HEK293T (cell line): ENCODE data around the gene OPCML.

Experiments
- ARNT ChIP-seq: fragments of 450-650 bp; IDR thresholded peaks from 2 replicates; pipeline ENCODE4 v1.6.1; 2017; ENCODE audit warnings: mild to moderate bottlenecking
- BHLHE40 ChIP-seq: fragments of 450-650 bp; IDR thresholded peaks from 2 replicates; pipeline ENCODE4 v1.6.1; 2016; ENCODE audit warnings: mild to moderate bottlenecking, moderate library complexity, borderline replicate concordance
- ELF4 ChIP-seq: fragments of 450-650 bp; IDR thresholded peaks from 2 replicates; pipeline ENCODE4 v1.6.1; 2017; ENCODE audit warnings: antibody characterized with exemption
- FOXA1 ChIP-seq: fragments of 450-650 bp; IDR thresholded peaks from 2 replicates; pipeline ENCODE4 v1.6.1; 2016; ENCODE audit warnings: mild to moderate bottlenecking
- FOXM1 ChIP-seq: fragments of 450-650 bp; IDR thresholded peaks from 2 replicates; pipeline ENCODE4 v1.6.1; 2017; ENCODE audit warnings: mild to moderate bottlenecking, borderline replicate concordance
- HDGF ChIP-seq: fragments of 450-650 bp; IDR thresholded peaks from 2 replicates; pipeline ENCODE4 v1.6.1; 2017; ENCODE audit warnings: antibody characterized with exemption, borderline replicate concordance
- SP1 ChIP-seq: fragments of 450-650 bp; IDR thresholded peaks from 2 replicates; pipeline ENCODE4 v1.6.1; 2017
- TARDBP ChIP-seq: fragments of 450-650 bp; IDR thresholded peaks from 2 replicates; pipeline ENCODE4 v1.6.1; 2016
- ZNF384 ChIP-seq: fragments of 450-650 bp; IDR thresholded peaks from 2 replicates; pipeline ENCODE4 v1.6.1; 2016

DNA sequence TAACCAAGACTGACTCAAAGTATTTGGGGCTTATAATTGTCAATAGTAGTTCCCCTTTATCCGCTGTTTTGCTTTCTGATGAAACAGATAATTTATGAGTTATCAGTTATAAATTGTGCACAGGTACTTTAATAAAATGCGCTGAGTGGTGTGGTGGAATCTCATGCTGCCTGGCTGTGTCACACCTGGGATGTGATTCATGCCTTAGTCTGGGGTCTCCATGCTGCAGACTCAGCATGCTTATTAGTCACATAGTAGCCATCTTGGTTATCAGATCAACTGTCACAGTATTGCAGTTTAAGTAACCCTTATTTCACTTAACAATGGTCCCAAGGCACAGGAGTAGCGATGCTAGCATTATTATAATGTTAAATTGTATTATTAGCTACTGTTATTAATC, 1166.7 kb downstream of the OPCML start:
- no peak for TF ChIP-seq TARDBP
- no peak for TF ChIP-seq ZNF384
- no peak for TF ChIP-seq ARNT
- no peak for TF ChIP-seq FOXM1
- TF ChIP-seq FOXA1, result no peak
- TF ChIP-seq BHLHE40, result no peak
- no peak for TF ChIP-seq SP1
- no peak for TF ChIP-seq HDGF
- TF ChIP-seq ELF4, result no peak
